CD14-positive monocyte (primary cell): ENCODE results near the gene BTNL2. TPM values are rescaled to one million over a fixed set of nuclear protein-coding genes. Genes with fewer than 3 reads are reported as not detected.
A peak's percentile ranks its signal among the peaks of the same experiment; 100 is the strongest.

ENCODE experiments used
- DNase-seq, 3 donors: peaks; one replicate each; pipeline ENCODE4 v3.0.0-alpha.2; 2011 to 2022
- H2AFZ ChIP-seq: 2 replicates; pipeline ENCODE4 v1.6.0; 2012; ENCODE audit warnings: mild to moderate bottlenecking, low read depth, low read length, inconsistent platforms; ENCODE audit not compliant: insufficient read depth, poor library complexity, severe bottlenecking
- H3K27ac ChIP-seq, 2 donors: 1 replicate in 1 of 2; 2 replicates in 1 of 2; pipeline ENCODE4 v1.5.1; 2012 to 2013; ENCODE audit warnings: low read length in 2 of 2, control low read depth in 1 of 2, inconsistent platforms in 1 of 2, low read depth in 1 of 2, mild to moderate bottlenecking in 1 of 2
- H3K27me3 ChIP-seq, 2 donors: one replicate each; pipeline versions ENCODE4 v1.6.0 to v1.6.1; 2011 to 2013; ENCODE audit warnings: low read length in 2 of 2; ENCODE audit not compliant: control insufficient read depth in 2 of 2, insufficient read depth in 2 of 2
- H3K36me3 ChIP-seq, 2 donors: replicated peaks in 1 of 2; 1 replicate in 1 of 2; 2 replicates in 1 of 2; pipeline versions ENCODE4 v1.5.1 to v1.6.1; 2012 to 2013; ENCODE audit warnings: low read length in 2 of 2, control low read depth in 1 of 2, inconsistent platforms in 1 of 2, mild to moderate bottlenecking in 1 of 2; ENCODE audit not compliant: insufficient read depth in 2 of 2, control insufficient read depth in 1 of 2
- H3K4me1 ChIP-seq, 2 donors: 1 replicate in 1 of 2; 2 replicates in 1 of 2; pipeline versions ENCODE4 v1.5.1 to v1.6.1; 2012 to 2013; ENCODE audit warnings: low read length in 2 of 2, control low read depth in 1 of 2, inconsistent platforms in 1 of 2, mild to moderate bottlenecking in 1 of 2, moderate library complexity in 1 of 2; ENCODE audit not compliant: insufficient read depth in 2 of 2, control insufficient read depth in 1 of 2
- H3K4me2 ChIP-seq: replicated peaks from 2 replicates; pipeline ENCODE3; 2012; ENCODE audit warnings: low read length, moderate library complexity, mild to moderate bottlenecking; ENCODE audit not compliant: poor library complexity, severe bottlenecking; ENCODE audit errors: extremely low read depth
- H3K4me3 ChIP-seq, 3 experiments: fragments of 200-600 bp in 1 of 3; sonication (generic) in 1 of 3; replicated peaks in 1 of 3; 1 replicate in 2 of 3; 2 replicates in 1 of 3; pipeline ENCODE4 v1.5.1; 2011 to 2013; ENCODE audit warnings: low read length in 3 of 3, mild to moderate bottlenecking in 3 of 3, control low read depth in 2 of 3, low read depth in 2 of 3, inconsistent platforms in 1 of 3, moderate library complexity in 1 of 3
- H3K79me2 ChIP-seq: 2 replicates; pipeline ENCODE4 v1.6.0; 2012; ENCODE audit warnings: mild to moderate bottlenecking, control low read depth, inconsistent platforms, low read length, moderate library complexity; ENCODE audit not compliant: insufficient read depth
- H3K9ac ChIP-seq: 2 replicates; pipeline ENCODE4 v1.6.0; 2017; ENCODE audit warnings: low read length, mild to moderate bottlenecking; ENCODE audit not compliant: insufficient read depth, poor library complexity, severe bottlenecking
- H3K9me3 ChIP-seq, 2 donors: replicated peaks in 1 of 2; 1 replicate in 1 of 2; 2 replicates in 1 of 2; pipeline versions ENCODE4 v1.5.1 to v1.6.1; 2012 to 2013; ENCODE audit warnings: low read length in 2 of 2, control low read depth in 1 of 2; ENCODE audit not compliant: control insufficient read depth in 1 of 2, insufficient read depth in 1 of 2
- H4K20me1 ChIP-seq: 2 replicates; pipeline ENCODE4 v1.6.0; 2012; ENCODE audit warnings: mild to moderate bottlenecking, low read length, control low read depth, moderate library complexity; ENCODE audit not compliant: insufficient read depth
- H3K27ac Mint-ChIP-seq, 7 donors: one replicate each; pipeline ENCODE4 v1.8.0; 2020; ENCODE audit warnings: mild to moderate bottlenecking in 7 of 7, mixed read lengths in 7 of 7, moderate library complexity in 6 of 7, inconsistent platforms in 2 of 7
- H3K27me3 Mint-ChIP-seq, 3 donors: one replicate each; pipeline ENCODE4 v1.8.0; 2021 to 2022; ENCODE audit warnings: low read depth in 3 of 3, mild to moderate bottlenecking in 3 of 3, mixed read lengths in 3 of 3, moderate library complexity in 3 of 3, inconsistent platforms in 1 of 3
- H3K36me3 Mint-ChIP-seq, 2 donors: one replicate each; pipeline ENCODE4 v1.8.0; 2020; ENCODE audit warnings: mixed read lengths in 2 of 2, inconsistent platforms in 1 of 2, mild to moderate bottlenecking in 1 of 2
- H3K4me1 Mint-ChIP-seq: one replicate; pipeline ENCODE4 v1.8.0; 2020; ENCODE audit warnings: mild to moderate bottlenecking, mixed read lengths
- H3K4me3 Mint-ChIP-seq, 2 donors: one replicate each; pipeline ENCODE4 v1.8.0; 2020; ENCODE audit warnings: mild to moderate bottlenecking in 2 of 2, mixed read lengths in 2 of 2, moderate library complexity in 1 of 2
- H3K9me3 Mint-ChIP-seq, 7 donors: one replicate each; pipeline ENCODE4 v1.8.0; 2020 to 2022; ENCODE audit warnings: mixed read lengths in 7 of 7, mild to moderate bottlenecking in 6 of 7, moderate library complexity in 6 of 7, inconsistent platforms in 2 of 7
- CTCF ChIP-seq: fragments of 200-600 bp; IDR thresholded peaks from one replicate; pipeline ENCODE4 v1.8.0; 2022; ENCODE audit warnings: antibody characterized with exemption, mild to moderate bottlenecking
- WGBS: methylation state at CpG from one replicate; pipeline ENCODE4 v1.1.5; 2013; ENCODE audit warnings: missing lambda C conversion rate; ENCODE audit not compliant: insufficient coverage; 5-methylcytosine and 5-hydroxymethylcytosine counted together
- intact Hi-C, 2 donors: fragments of 100-400 bp; cut with micrococcal nuclease; formaldehyde crosslinking; loops; one replicate each; pipeline versions ENCODE4 v1.15.0 to v1.15.1; 2023
- polyA plus RNA-seq, 3 donors: library from polyadenylated mRNA; depleted of rRNA in 1 of 3; unstranded in 2 of 3; stranded (reverse) in 1 of 3; fragments of 300-500 nt in 2 of 3; fragments of >200 nt in 1 of 3; fragmentation: Illumina TruSeq in 2 of 3; gene quantifications; 1 replicate in 2 of 3; 2 replicates in 1 of 3; pipeline ENCODE4 v1.2.3, GENCODE V29; 2012 to 2021

The BTNL2 gene
- polyA plus RNA-seq, 3 donors: not detected

GRCh38 chr6:32371229-32371628, 35.8 kb downstream of the BTNL2 start:
- peaks cover 1 to 8% (median 2%) of the 10 kb centered on the region in 3 donors for H3K27me3 Mint-ChIP-seq
- H3K4me3 ChIP-seq: no peak overlapping the region
- no peaks in the 10 kb centered on the region for H3K36me3 Mint-ChIP-seq
- no peaks in the 10 kb centered on the region for H3K9me3 ChIP-seq
- no peaks in the 10 kb centered on the region for H3K79me2 ChIP-seq
- H3K4me1 Mint-ChIP-seq: no peaks in the 10 kb centered on the region
- TF ChIP-seq CTCF: no peak
- H2AFZ ChIP-seq: no peak overlapping the region
- no CpG with 5 or more reads among the region's 1 CpG for WGBS
- no peaks in the 10 kb centered on the region for H3K36me3 ChIP-seq
- intact Hi-C loops: no loop called here
- no peak overlapping the region for H3K27ac Mint-ChIP-seq
- DNase-seq: no peak
- H3K27me3 ChIP-seq: no peaks in the 10 kb centered on the region
- H3K4me3 Mint-ChIP-seq: no peak overlapping the region
- H3K27ac ChIP-seq: no peak overlapping the region
- no peak overlapping the region for H3K9ac ChIP-seq
- peaks cover 0 to 6% (median 0%) of the 10 kb centered on the region in 7 donors for H3K9me3 Mint-ChIP-seq
- no peaks in the 10 kb centered on the region for H4K20me1 ChIP-seq
- no peaks in the 10 kb centered on the region for H3K4me1 ChIP-seq
- H3K4me2 ChIP-seq: no peak overlapping the region

GRCh38 chr6:32370505-32370904, 36.5 kb downstream of the BTNL2 start:
- no peaks in the 10 kb centered on the region for H3K36me3 Mint-ChIP-seq
- Histone ChIP-seq H3K4me3 (no peak overlapping the region), H2AFZ (no peak overlapping the region), H3K4me1 (no peaks in the 10 kb centered on the region), H3K36me3 (no peaks in the 10 kb centered on the region), H3K9ac (no peak overlapping the region), H3K27me3 (no peaks in the 10 kb centered on the region), H3K79me2 (no peaks in the 10 kb centered on the region), H3K27ac (no peak overlapping the region), H3K4me2 (no peak overlapping the region), H4K20me1 (no peaks in the 10 kb centered on the region), H3K9me3 (no peaks in the 10 kb centered on the region)
- no peak for TF ChIP-seq CTCF
- H3K4me1 Mint-ChIP-seq: no peaks in the 10 kb centered on the region
- DNase-seq: no peak
- intact Hi-C loops: no loop called here
- WGBS: no CpG with 5 or more reads among the region's 2 CpGs
- peak overlapping the region in 1 of 2 donors; percentile 3 for H3K4me3 Mint-ChIP-seq
- H3K27ac Mint-ChIP-seq: no peak overlapping the region
- H3K9me3 Mint-ChIP-seq: peaks cover 0 to 6% (median 0%) of the 10 kb centered on the region in 7 donors
- H3K27me3 Mint-ChIP-seq: peaks cover 1 to 8% (median 2%) of the 10 kb centered on the region in 3 donors
